SK-N-SH (cell line): Measurements from ENCODE around the gene MYO18A.

Experiments
- CTCF ChIP-seq: fragments of 200-600 bp; sonication (generic); IDR thresholded peaks from 2 replicates; pipeline ENCODE4 v1.6.1; 2017; ENCODE audit warnings: antibody characterized with exemption, mild to moderate bottlenecking, moderate library complexity
- EP300 ChIP-seq, 2 experiments: IDR thresholded peaks; 2 replicates each; pipeline versions ENCODE4 v1.4.0 to v1.6.1; 2012; ENCODE audit warnings: borderline replicate concordance in 1 of 2, low read depth in 1 of 2, low read length in 1 of 2
- FOSL2 ChIP-seq: IDR thresholded peaks from 2 replicates; pipeline ENCODE4 v1.4.0; 2012; ENCODE audit warnings: low read depth, mild to moderate bottlenecking, moderate library complexity, borderline replicate concordance
- JUND ChIP-seq: IDR thresholded peaks from 2 replicates; pipeline ENCODE4 v1.4.0; 2012
- MAX ChIP-seq: IDR thresholded peaks from 2 replicates; pipeline ENCODE4 v1.4.0; 2012; ENCODE audit warnings: low read depth
- POLR2AphosphoS5 ChIP-seq: IDR thresholded peaks from 2 replicates; pipeline ENCODE4 v1.6.1; 2012; ENCODE audit warnings: low read depth, low read length
- RAD21 ChIP-seq: IDR thresholded peaks from 2 replicates; pipeline ENCODE4 v1.6.1; 2012; ENCODE audit warnings: mild to moderate bottlenecking, low read length
- RCOR1 ChIP-seq: fragments of 150-350 bp; IDR thresholded peaks from 2 replicates; pipeline ENCODE4 v1.6.1; 2017; ENCODE audit warnings: antibody characterized with exemption, low read length
- USF2 ChIP-seq: fragments of 150-350 bp; IDR thresholded peaks from 2 replicates; pipeline ENCODE4 v1.6.1; 2017; ENCODE audit warnings: antibody characterized with exemption, low read length, low read depth, borderline replicate concordance
- YY1 ChIP-seq: IDR thresholded peaks from 2 replicates; pipeline ENCODE4 v1.4.0; 2012; ENCODE audit warnings: low read depth, mild to moderate bottlenecking

- no peak for TF ChIP-seq JUND
- TF ChIP-seq YY1 = no peak
- no peak for TF ChIP-seq RAD21
- TF ChIP-seq POLR2AphosphoS5 = no peak
- TF ChIP-seq USF2 = no peak
- TF ChIP-seq FOSL2 = no peak
- TF ChIP-seq CTCF = no peak
- TF ChIP-seq EP300 (IDR thresholded peaks at IDR 0.05; ENCODE audit: borderline replicate concordance in 1 of 2, low read depth in 1 of 2, low read length in 1 of 2) = no peak
- TF ChIP-seq RCOR1 = no peak
- no peak for TF ChIP-seq MAX
These were observed 64.8 kb downstream of the MYO18A start for GRCh38 chr17:29115435-29115834.
